HepG2 (cell line): ENCODE results near the gene EIF1AD. TPM values are rescaled to one million over a fixed set of nuclear protein-coding genes. Genes with fewer than 3 reads are reported as not detected.

Experiments
- ATAC-seq: fragments of 200-7000 bp; cut with Tn5 transposase; 3 replicates; pipeline ENCODE4 v1.9.1; 2020; ENCODE audit warnings: mild to moderate bottlenecking, moderate library complexity
- BruUV-seq: library from RNA; stranded (reverse); fragments of 400-500 nt; replicated peaks from 2 replicates; lab custom pipeline; 2021; lab: Mats Ljungman, UMichigan
- CTCF ChIA-PET: fragments of 300-600 bp; formaldehyde crosslinking; extraction: SDS; loops from one replicate; lab custom pipeline; 2021; ENCODE audit warnings: low total read pairs, inconsistent platforms, low intra/inter-chr PET ratio; lab: Yijun Ruan, JAX
- POLR2A ChIA-PET: fragments of 350-600 bp; sonication (Branson Sonifier 250); formaldehyde crosslinking; loops from one replicate; lab custom pipeline; 2020; ENCODE audit warnings: antibody characterized with exemption, inconsistent platforms; lab: Yijun Ruan, JAX
- DNase-seq: peaks from one replicate; pipeline ENCODE4 v3.0.0-alpha.2; 2015; ENCODE audit warnings: low spot score
- FAIRE-seq: peaks from 3 replicates; lab custom pipeline; 2011; peaks lifted over from hg19 to GRCh38; lab: Jason Lieb, UNC
- H2AFZ ChIP-seq: one replicate; pipeline ENCODE4 v1.6.1; 2011; ENCODE audit warnings: low read length, inconsistent platforms
- H3K27ac ChIP-seq: fragments of 300-600 bp; 3 replicates; pipeline ENCODE4 v1.8.0; 2011; ENCODE audit warnings: mixed run types, mild to moderate bottlenecking, mixed read lengths, low read length, inconsistent platforms; ENCODE audit not compliant: insufficient read depth; ENCODE audit errors: extremely low read length
- H3K27me3 ChIP-seq, 2 experiments: fragments of 200-600 bp in 1 of 2; 2 replicates in 1 of 2; 3 replicates in 1 of 2; pipeline versions ENCODE4 v1.6.0 to v1.8.0; 2011; ENCODE audit warnings: low read length in 2 of 2, mild to moderate bottlenecking in 2 of 2, moderate library complexity in 2 of 2, inconsistent platforms in 1 of 2; ENCODE audit not compliant: insufficient read depth in 2 of 2, control insufficient read depth in 1 of 2
- H3K36me3 ChIP-seq, 2 experiments: fragments of 200-600 bp in 1 of 2; replicated peaks in 1 of 2; 2 replicates in 1 of 2; 3 replicates in 1 of 2; pipeline versions ENCODE4 v1.5.1 to v1.8.0; 2011; ENCODE audit warnings: low read length in 2 of 2, inconsistent platforms in 1 of 2; ENCODE audit not compliant: insufficient read depth in 2 of 2, control insufficient read depth in 1 of 2
- H3K4me1 ChIP-seq: 2 replicates; pipeline ENCODE4 v1.5.1; 2012; ENCODE audit warnings: low read length, inconsistent platforms; ENCODE audit not compliant: insufficient read depth
- H3K4me2 ChIP-seq: 2 replicates; pipeline ENCODE4 v1.6.0; 2011; ENCODE audit warnings: low read depth, low read length, inconsistent platforms
- H3K4me3 ChIP-seq, 3 experiments: fragments of 200-600 bp in 1 of 3; sonication (generic), shearing (Covaris generic) in 1 of 3; replicated peaks in 1 of 3; 2 replicates each; pipeline ENCODE4 v1.5.1; 2011 to 2016; ENCODE audit warnings: low read length in 3 of 3, inconsistent platforms in 2 of 3, low read depth in 2 of 3, mild to moderate bottlenecking in 2 of 3, control low read depth in 1 of 3, mixed read lengths in 1 of 3; ENCODE audit not compliant: insufficient read depth in 1 of 3
- H3K79me2 ChIP-seq: one replicate; pipeline ENCODE4 v1.6.1; 2011; ENCODE audit warnings: low read length, inconsistent platforms; ENCODE audit not compliant: insufficient read depth
- H3K9ac ChIP-seq: 2 replicates; pipeline ENCODE4 v1.6.0; 2011; ENCODE audit warnings: mild to moderate bottlenecking, low read depth, low read length, inconsistent platforms; ENCODE audit not compliant: insufficient read depth
- H3K9me3 ChIP-seq: 2 replicates; pipeline ENCODE4 v1.5.1; 2012; ENCODE audit warnings: mild to moderate bottlenecking, low read length
- H4K20me1 ChIP-seq: 2 replicates; pipeline ENCODE4 v1.6.0; 2011; ENCODE audit warnings: inconsistent platforms, mild to moderate bottlenecking, low read length, moderate library complexity; ENCODE audit not compliant: insufficient read depth
- CCDC6 ChIP-seq: sonication (generic); formaldehyde crosslinking; IDR thresholded peaks from 2 replicates; pipeline ENCODE4 v1.8.1; 2022; ENCODE audit warnings: mild to moderate bottlenecking, missing genetic modification reagents, moderate library complexity
- ESRRA ChIP-seq: sonication (generic); formaldehyde crosslinking; IDR thresholded peaks from 2 replicates; pipeline ENCODE4 v1.5.1; 2020; ENCODE audit warnings: mild to moderate bottlenecking, low read depth, missing genetic modification reagents
- IRF1 ChIP-seq: sonication (generic); formaldehyde crosslinking; IDR thresholded peaks from 2 replicates; pipeline ENCODE4 v1.4.0; 2020; ENCODE audit warnings: low read depth, mild to moderate bottlenecking, missing genetic modification reagents
- NFYB ChIP-seq: sonication (generic); formaldehyde crosslinking; IDR thresholded peaks from 2 replicates; pipeline ENCODE4 v1.4.0; 2020; ENCODE audit warnings: missing genetic modification reagents
- SAFB2 ChIP-seq: sonication (generic); formaldehyde crosslinking; IDR thresholded peaks from 2 replicates; pipeline ENCODE4 v1.5.1; 2020; ENCODE audit warnings: missing genetic modification reagents, low read depth, mild to moderate bottlenecking, borderline replicate concordance
- SP1 ChIP-seq, 2 experiments: fragments of 450-650 bp in 1 of 2; sonication (generic) in 1 of 2; formaldehyde crosslinking in 1 of 2; IDR thresholded peaks; 2 replicates each; pipeline versions ENCODE4 v1.4.0 to v1.6.1; 2016 to 2020; ENCODE audit warnings: missing genetic modification reagents in 1 of 2
- ZBED4 ChIP-seq: sonication (generic); formaldehyde crosslinking; IDR thresholded peaks from 2 replicates; pipeline ENCODE4 v1.4.0; 2020; ENCODE audit warnings: missing genetic modification reagents, borderline replicate concordance
- ZNF207 ChIP-seq: fragments of 450-650 bp; IDR thresholded peaks from 2 replicates; pipeline ENCODE4 v1.6.1; 2016; ENCODE audit warnings: antibody characterized with exemption, borderline replicate concordance
- ZNF33A ChIP-seq: sonication (generic); formaldehyde crosslinking; IDR thresholded peaks from 2 replicates; pipeline ENCODE4 v1.5.1; 2020; ENCODE audit warnings: missing genetic modification reagents, mild to moderate bottlenecking, moderate library complexity, borderline replicate concordance
- ZNF362 ChIP-seq: sonication (generic); formaldehyde crosslinking; IDR thresholded peaks from 2 replicates; pipeline ENCODE4 v1.4.0; 2020; ENCODE audit warnings: missing genetic modification reagents, mild to moderate bottlenecking, borderline replicate concordance
- ZNF580 ChIP-seq: IDR thresholded peaks from 2 replicates; pipeline ENCODE4 v1.6.1; 2016; ENCODE audit warnings: low read depth, borderline replicate concordance
- ZNF674 ChIP-seq: sonication (generic); formaldehyde crosslinking; IDR thresholded peaks from 2 replicates; pipeline ENCODE4 v1.5.0; 2020; ENCODE audit warnings: low read depth, mild to moderate bottlenecking, missing genetic modification reagents
- ZNF687 ChIP-seq: sonication (generic); formaldehyde crosslinking; IDR thresholded peaks from 2 replicates; pipeline ENCODE4 v1.5.1; 2020; ENCODE audit warnings: mild to moderate bottlenecking, missing genetic modification reagents, moderate library complexity
- WGBS: methylation state at CpG from one replicate; pipeline ENCODE4 v1.1.6; 2017; ENCODE audit warnings: low lambda C conversion rate; 5-methylcytosine and 5-hydroxymethylcytosine counted together
- in situ Hi-C: cut with HindIII; loops from 2 replicates; pipeline ENCODE4 v1.10.0; 2017; ENCODE audit warnings: low pct_unique_long_range_greater_than_20kb; ENCODE audit not compliant: extremely low pct_ligation_motif_present
- intact Hi-C: fragments of 100-400 bp; cut with micrococcal nuclease; formaldehyde crosslinking; loops from one replicate; pipeline ENCODE4 v1.10.0; 2022; ENCODE audit not compliant: unreplicated experiment
- polyA plus RNA-seq, 8 experiments: library from polyadenylated mRNA; depleted of rRNA in 3 of 8; stranded (reverse) in 7 of 8; unstranded in 1 of 8; fragments of >200 nt; fragmentation: Illumina TruSeq in 4 of 8; extraction: Trizol in 4 of 8; gene quantifications; 2 replicates each; pipeline versions ENCODE4 v1.2.1 to v1.2.3, GENCODE V29; 2011 to 2016; ENCODE audit warnings: low read depth in 4 of 8, missing spikeins in 1 of 8, mixed read lengths in 1 of 8; ENCODE audit not compliant: insufficient read depth in 1 of 8
- total RNA-seq, 5 experiments: library from RNA; depleted of rRNA; stranded (reverse); fragments of >200 nt; fragmentation: Illumina TruSeq; extraction: Trizol; gene quantifications; 2 replicates each; pipeline ENCODE4 v1.2.3, GENCODE V29; 2016; ENCODE audit warnings: low read depth in 1 of 5

Gene EIF1AD
- total and polyA plus RNA-seq, 2 of the 13 experiments (the other 11 are each of a cell fraction or from before 2014, with no cell fraction given), result 18.2 to 30.8 TPM

GRCh38 chr11:66045177-66045639 lies 43.3 kb upstream of the EIF1AD start:
- H3K27me3 ChIP-seq, result peaks cover 6 to 47% of the 10 kb centered on the region in 2 experiments; a peak in 4 of 5 replicates
- FAIRE-seq, result peak; percentile 50
- no peak overlapping the region for H2AFZ ChIP-seq
- H3K27ac ChIP-seq, result no peak overlapping the region
- H4K20me1 ChIP-seq, result no peaks in the 10 kb centered on the region
- H3K79me2 ChIP-seq, result no peaks in the 10 kb centered on the region
- no peak overlapping the region for H3K9ac ChIP-seq
- in situ Hi-C loops, result no loop called here
- POLR2A ChIA-PET, result interaction anchor here (0.6 to 1.3 kb wide), 4 partner anchors 8 to 17 kb away, joined by 3 to 5 read pairs (median 4); no protein-coding TSS in a partner anchor
- no peaks in the 10 kb centered on the region for H3K36me3 ChIP-seq
- peak overlapping the region in 1 of 3 experiments; percentile 22; a peak in 1 of 6 replicates for H3K4me3 ChIP-seq
- intact Hi-C loops, result no loop called here
- CTCF ChIA-PET, result interaction anchor here (1.1 to 1.6 kb wide), 2 partner anchors 23 to 56 kb away, joined by 3 to 8 read pairs; no protein-coding TSS in a partner anchor
- peak; percentile 65 for DNase-seq
- no TSS peak for BruUV-seq
- peak; percentile 86 for ATAC-seq
- no CpG with 5 or more reads among the region's 11 CpGs for WGBS
- no peaks in the 10 kb centered on the region for H3K9me3 ChIP-seq
- peak overlapping the region; percentile 54 for H3K4me2 ChIP-seq
- H3K4me1 ChIP-seq, result peaks cover 22% of the 10 kb centered on the region
- TF ChIP-seq ZNF687 (CRISPR knock-in tag) (peak; percentile 66), NFYB (CRISPR knock-in tag) (no peak), ZNF362 (CRISPR knock-in tag) (no peak), ZNF207 (no peak), ZNF33A (CRISPR knock-in tag) (no peak), SP1 (IDR thresholded peaks at IDR 0.05) (no peak), SP1 (CRISPR knock-in tag; IDR thresholded peaks at IDR 0.05) (peak; percentile 95), ZNF580 (no peak), ZBED4 (CRISPR knock-in tag) (no peak), CCDC6 (CRISPR knock-in tag) (no peak), IRF1 (CRISPR knock-in tag) (no peak), ZNF674 (CRISPR knock-in tag) (no peak), ESRRA (no peak), SAFB2 (CRISPR knock-in tag) (no peak)
